Limb (tissue), 2 donors: ENCODE results near the gene CDH4.
"Not testable (repeated sequence)": the region's sequence is repeated elsewhere in the genome, so short reads cannot be mapped to it uniquely, and the experiment has no call there.

Experiments used
- DNase-seq, 2 donors: peaks; one replicate each; pipeline ENCODE4 v3.0.0-alpha.2; 2016; ENCODE audit errors: extremely low spot score in 2 of 2

Gene CDH4

GRCh38 chr20:61984431-61984830 lies 732.4 kb downstream of the CDH4 start:
- not testable (repeated sequence) for DNase-seq

- DNase-seq, result no peak
These were observed 733.0 kb downstream of the CDH4 start for GRCh38 chr20:61985096-61985495.

GRCh38 chr20:61986762-61987321 lies 734.8 kb downstream of the CDH4 start:
- DNase-seq, result no peak

GRCh38 chr20:61988665-61989064 lies 736.6 kb downstream of the CDH4 start:
- DNase-seq, result no peak

GRCh38 chr20:61989741-61990140 lies 737.7 kb downstream of the CDH4 start:
- no peak for DNase-seq
